Panc1 (cell line): ENCODE results near the gene PLPP4. TPM values are rescaled to one million over a fixed set of nuclear protein-coding genes. Genes with fewer than 3 reads are reported as not detected.

ENCODE experiments used
- ATAC-seq: fragments of 200-7000 bp; cut with Tn5 transposase; 2 replicates; pipeline ENCODE4 v1.9.1; 2020; ENCODE audit warnings: mild to moderate bottlenecking, moderate library complexity
- BruUV-seq: library from RNA; stranded (reverse); fragments of 400-500 nt; replicated peaks from 2 replicates; lab custom pipeline; 2021; lab: Mats Ljungman, UMichigan
- CTCF ChIA-PET: fragments of 300-600 bp; sonication (Branson Sonifier 250); formaldehyde crosslinking; loops from one replicate; lab custom pipeline; 2022; ENCODE audit warnings: antibody characterized with exemption; lab: Charles Lee
- POLR2A ChIA-PET: fragments of 300-600 bp; sonication (Branson Sonifier 250); formaldehyde crosslinking; loops from one replicate; lab custom pipeline; 2022; ENCODE audit warnings: antibody characterized with exemption; lab: Charles Lee
- DNase-seq: peaks from one replicate; pipeline ENCODE4 v3.0.0-alpha.2; 2010; ENCODE audit warnings: low read depth, low spot score
- H3K27ac ChIP-seq: 2 replicates; pipeline ENCODE4 v1.5.1; 2011; ENCODE audit warnings: mild to moderate bottlenecking, low read length, inconsistent platforms
- H3K27me3 ChIP-seq: fragments of 200-500 bp; sonication (Bioruptor generic); 2 replicates; pipeline ENCODE4 v1.6.0; 2014; ENCODE audit warnings: low read length, inconsistent platforms; ENCODE audit not compliant: control insufficient read depth, insufficient read depth
- H3K36me3 ChIP-seq: fragments of 200-500 bp; sonication (Bioruptor generic); 2 replicates; pipeline ENCODE4 v1.5.1; 2014; ENCODE audit warnings: inconsistent platforms, mild to moderate bottlenecking, low read length, moderate library complexity; ENCODE audit not compliant: control insufficient read depth, insufficient read depth
- H3K4me1 ChIP-seq: 2 replicates; pipeline ENCODE4 v1.5.1; 2011; ENCODE audit warnings: inconsistent platforms, mild to moderate bottlenecking, low read length, moderate library complexity; ENCODE audit not compliant: control insufficient read depth, insufficient read depth
- H3K4me3 ChIP-seq, 2 experiments: 2 replicates each; pipeline ENCODE4 v1.5.1; 2011 to 2012; ENCODE audit warnings: low read depth in 2 of 2, low read length in 2 of 2, mild to moderate bottlenecking in 2 of 2, inconsistent platforms in 1 of 2, moderate library complexity in 1 of 2
- H3K9me3 ChIP-seq: fragments of 200-500 bp; sonication (Bioruptor generic); 2 replicates; pipeline ENCODE4 v1.5.1; 2014; ENCODE audit warnings: low read depth, mild to moderate bottlenecking, inconsistent platforms, low read length, moderate library complexity; ENCODE audit not compliant: control insufficient read depth, insufficient read depth
- CTCF ChIP-seq: fragments of 450-650 bp; IDR thresholded peaks from 2 replicates; pipeline ENCODE4 v1.5.1; 2017; ENCODE audit warnings: mild to moderate bottlenecking
- POLR2AphosphoS5 ChIP-seq: IDR thresholded peaks from 2 replicates; pipeline ENCODE4 v1.6.1; 2012; ENCODE audit warnings: mild to moderate bottlenecking, low read depth, low read length, moderate library complexity
- SIN3A ChIP-seq: IDR thresholded peaks from 2 replicates; pipeline ENCODE4 v1.6.1; 2012; ENCODE audit warnings: low read depth, mild to moderate bottlenecking, low read length, moderate library complexity, borderline replicate concordance; ENCODE audit not compliant: insufficient read depth
- TCF7L2 ChIP-seq: IDR thresholded peaks from 2 replicates; pipeline ENCODE4 v1.6.1; 2011; ENCODE audit warnings: mild to moderate bottlenecking, low read depth, low read length, inconsistent platforms
- in situ Hi-C: cut with HindIII; loops from 2 replicates; pipeline ENCODE4 v1.10.0; 2016; ENCODE audit warnings: low sequenced_read_pairs, low pct_unique_long_range_greater_than_20kb
- intact Hi-C: fragments of 100-400 bp; cut with micrococcal nuclease; formaldehyde crosslinking; loops from one replicate; pipeline ENCODE4 v1.10.0; 2022; ENCODE audit not compliant: unreplicated experiment
- total RNA-seq: library from RNA; stranded (reverse); gene quantifications from one replicate; pipeline ENCODE4 v1.2.1, GENCODE V29; 2021; ENCODE audit not compliant: unreplicated experiment
- TF ChIP-seq, protein P1 (sequence below), 2 experiments: IDR thresholded peaks; 2 replicates each; pipeline ENCODE4 v1.6.1; 2011 to 2012; ENCODE audit warnings: low read depth in 2 of 2, control low read depth in 1 of 2, low read length in 1 of 2, mild to moderate bottlenecking in 1 of 2, moderate library complexity in 1 of 2; ENCODE audit not compliant: insufficient read depth in 1 of 2

PLPP4 gene
- total RNA-seq, 1 experiment from 2014 or later: 0.18 TPM

DNA sequence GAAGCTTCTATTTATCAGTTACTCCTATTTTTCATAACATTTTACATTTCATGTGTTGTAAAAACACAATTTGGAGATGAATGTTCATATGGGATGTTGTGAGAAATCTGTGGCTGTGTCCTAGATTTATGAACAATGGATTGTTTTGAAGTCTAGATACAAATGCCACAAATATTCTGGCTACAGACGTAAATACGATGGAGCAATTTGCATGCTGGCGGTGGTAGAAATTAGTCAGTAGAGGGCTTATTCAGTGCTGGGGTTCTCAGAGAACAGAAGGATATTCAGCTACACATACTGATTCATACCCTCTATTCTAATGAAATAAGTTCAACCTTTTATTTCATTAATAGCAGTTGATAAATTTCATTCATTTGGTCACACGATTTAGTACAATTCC, 48.8 kb downstream of the PLPP4 start:
- Histone ChIP-seq H3K27me3 (peaks cover 5% of the 10 kb centered on the region; the same call in 1 of the 2 replicates), H3K4me3 (no peak overlapping the region), H3K36me3 (no peaks in the 10 kb centered on the region), H3K4me1 (no peaks in the 10 kb centered on the region), H3K27ac (no peak overlapping the region), H3K9me3 (no peaks in the 10 kb centered on the region)
- ATAC-seq (no peak), DNase-seq (no peak)
- TF ChIP-seq TCF7L2 (no peak), CTCF (no peak), SIN3A (no peak), POLR2AphosphoS5 (no peak)
- TF ChIP-seq, protein P1, sequence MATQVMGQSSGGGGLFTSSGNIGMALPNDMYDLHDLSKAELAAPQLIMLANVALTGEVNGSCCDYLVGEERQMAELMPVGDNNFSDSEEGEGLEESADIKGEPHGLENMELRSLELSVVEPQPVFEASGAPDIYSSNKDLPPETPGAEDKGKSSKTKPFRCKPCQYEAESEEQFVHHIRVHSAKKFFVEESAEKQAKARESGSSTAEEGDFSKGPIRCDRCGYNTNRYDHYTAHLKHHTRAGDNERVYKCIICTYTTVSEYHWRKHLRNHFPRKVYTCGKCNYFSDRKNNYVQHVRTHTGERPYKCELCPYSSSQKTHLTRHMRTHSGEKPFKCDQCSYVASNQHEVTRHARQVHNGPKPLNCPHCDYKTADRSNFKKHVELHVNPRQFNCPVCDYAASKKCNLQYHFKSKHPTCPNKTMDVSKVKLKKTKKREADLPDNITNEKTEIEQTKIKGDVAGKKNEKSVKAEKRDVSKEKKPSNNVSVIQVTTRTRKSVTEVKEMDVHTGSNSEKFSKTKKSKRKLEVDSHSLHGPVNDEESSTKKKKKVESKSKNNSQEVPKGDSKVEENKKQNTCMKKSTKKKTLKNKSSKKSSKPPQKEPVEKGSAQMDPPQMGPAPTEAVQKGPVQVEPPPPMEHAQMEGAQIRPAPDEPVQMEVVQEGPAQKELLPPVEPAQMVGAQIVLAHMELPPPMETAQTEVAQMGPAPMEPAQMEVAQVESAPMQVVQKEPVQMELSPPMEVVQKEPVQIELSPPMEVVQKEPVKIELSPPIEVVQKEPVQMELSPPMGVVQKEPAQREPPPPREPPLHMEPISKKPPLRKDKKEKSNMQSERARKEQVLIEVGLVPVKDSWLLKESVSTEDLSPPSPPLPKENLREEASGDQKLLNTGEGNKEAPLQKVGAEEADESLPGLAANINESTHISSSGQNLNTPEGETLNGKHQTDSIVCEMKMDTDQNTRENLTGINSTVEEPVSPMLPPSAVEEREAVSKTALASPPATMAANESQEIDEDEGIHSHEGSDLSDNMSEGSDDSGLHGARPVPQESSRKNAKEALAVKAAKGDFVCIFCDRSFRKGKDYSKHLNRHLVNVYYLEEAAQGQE (IDR thresholded peaks at IDR 0.05; ENCODE audit: insufficient read depth in 1 of 2, low read depth in 2 of 2, low read length in 1 of 2): no peak
- ChIA-PET POLR2A (no interaction called here), CTCF (no interaction called here)
- no TSS peak for BruUV-seq
- in situ Hi-C loops (no loop called here), intact Hi-C loops (no loop called here)

DNA sequence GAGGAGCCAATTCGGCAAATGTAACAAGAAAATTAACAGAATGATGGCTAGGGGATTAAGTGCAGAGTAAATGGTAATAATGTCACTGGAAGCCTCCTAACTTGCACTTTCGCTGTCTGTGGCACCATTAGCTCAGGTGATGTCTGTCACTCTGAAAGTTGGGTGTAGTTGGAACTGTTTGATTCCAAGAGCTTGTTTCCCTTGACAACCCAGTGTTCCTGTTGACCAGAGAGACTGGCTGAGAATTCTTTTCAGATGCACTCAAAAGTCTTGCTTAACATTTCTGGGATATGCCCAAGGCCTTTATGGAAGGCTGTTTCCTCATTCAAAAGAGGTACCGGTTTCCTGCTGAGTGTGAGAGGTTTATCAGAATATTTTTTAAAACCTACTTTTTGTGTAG, 49.6 kb downstream of the PLPP4 start:
- no TSS peak for BruUV-seq
- POLR2A ChIA-PET: no interaction called here
- TF ChIP-seq CTCF: no peak
- no peak for TF ChIP-seq POLR2AphosphoS5
- TF ChIP-seq, protein P1 (IDR thresholded peaks at IDR 0.05; ENCODE audit: insufficient read depth in 1 of 2, low read depth in 2 of 2, low read length in 1 of 2): no peak
- no peak for TF ChIP-seq TCF7L2
- TF ChIP-seq SIN3A: no peak
- intact Hi-C loops: no loop called here
- CTCF ChIA-PET: no interaction called here
- Histone ChIP-seq H3K4me3 (no peak overlapping the region), H3K36me3 (no peaks in the 10 kb centered on the region), H3K27me3 (peaks cover 5% of the 10 kb centered on the region; the same call in 1 of the 2 replicates), H3K4me1 (no peaks in the 10 kb centered on the region), H3K27ac (no peak overlapping the region), H3K9me3 (no peaks in the 10 kb centered on the region)
- DNase-seq (no peak), ATAC-seq (no peak)
- in situ Hi-C loops: no loop called here
